ENCODE data around the gene KRTAP12-1. TPM values are rescaled to one million over a fixed set of nuclear protein-coding genes. Genes with fewer than 3 reads are reported as not detected.

Gene KRTAP12-1, protein sequence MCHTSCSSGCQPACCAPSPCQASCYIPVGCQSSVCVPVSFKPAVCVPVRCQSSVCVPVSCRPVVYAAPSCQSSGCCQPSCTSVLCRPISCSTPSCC
- total RNA-seq (not detected), polyA plus RNA-seq (ENCODE audit: insufficient read length in 2 of 2) (not detected)
- long read RNA-seq, donor 1 = 0 reads
- long read RNA-seq, donor 2 = 0 reads
- long read RNA-seq, donor 3 = 0 reads
- long read RNA-seq, donor 4 = 0 reads

DNA sequence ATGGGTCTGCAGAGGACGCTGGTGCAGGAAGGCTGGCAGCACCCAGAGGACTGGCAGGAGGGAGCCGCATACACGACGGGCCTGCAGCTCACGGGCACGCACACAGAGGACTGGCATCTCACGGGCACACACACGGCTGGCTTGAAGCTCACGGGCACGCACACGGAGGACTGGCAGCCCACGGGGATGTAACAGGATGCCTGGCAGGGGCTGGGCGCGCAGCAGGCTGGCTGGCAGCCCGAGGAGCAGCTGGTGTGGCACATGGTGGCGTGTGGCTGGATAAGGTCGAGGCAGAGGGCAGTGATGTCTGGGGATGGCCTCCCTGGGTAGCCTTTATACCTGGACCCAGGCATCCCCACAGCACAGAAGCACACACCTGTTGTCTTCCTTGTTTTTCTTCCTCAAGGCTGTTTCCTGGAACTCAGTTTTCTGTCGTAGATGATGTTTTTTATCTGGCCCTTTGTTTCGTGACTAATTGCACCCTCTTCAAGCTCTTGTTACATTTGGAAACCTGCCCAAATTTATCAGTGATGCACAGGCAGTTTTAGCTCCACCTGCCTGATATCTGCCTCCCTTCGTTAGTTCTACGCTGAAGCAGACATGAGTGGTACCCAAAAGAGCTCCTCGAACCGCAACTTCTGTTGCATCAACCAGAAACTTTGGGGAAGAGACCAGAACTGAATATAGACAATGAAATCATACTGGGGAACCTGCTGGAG is at the start of gene KRTAP12-1:
Gene KRTAP12-1 (minus strand): TSS at position 303 of the 719 bp plus-strand sequence. CDS start 40 bp downstream, at position 263.
- Histone ChIP-seq H3K36me3 (ENCODE audit: control insufficient read depth, insufficient read depth, low read length) (no peaks in the 10 kb centered on the region), H3K27ac (ENCODE audit: low read depth, low read length) (no peak within 1 kb of the TSS), H3K9me3 (ENCODE audit: control insufficient read depth, insufficient read depth, low read length) (no peaks in the 10 kb centered on the region), H3K4me1 (ENCODE audit: control insufficient read depth, insufficient read depth, low read length) (peaks cover 4% of the 10 kb centered on the region), H3K4me3 (ENCODE audit: low read depth, low read length) (no peak within 1 kb of the TSS), H3K27me3 (ENCODE audit: control insufficient read depth, insufficient read depth, low read length) (no peaks in the 10 kb centered on the region)
- no peak for DNase-seq (ENCODE audit: low read depth in 4 of 6, low spot score in 6 of 6)
- 79% methylated on average over 23 of the region's 23 CpGs for WGBS (ENCODE audit: insufficient coverage)

DNA sequence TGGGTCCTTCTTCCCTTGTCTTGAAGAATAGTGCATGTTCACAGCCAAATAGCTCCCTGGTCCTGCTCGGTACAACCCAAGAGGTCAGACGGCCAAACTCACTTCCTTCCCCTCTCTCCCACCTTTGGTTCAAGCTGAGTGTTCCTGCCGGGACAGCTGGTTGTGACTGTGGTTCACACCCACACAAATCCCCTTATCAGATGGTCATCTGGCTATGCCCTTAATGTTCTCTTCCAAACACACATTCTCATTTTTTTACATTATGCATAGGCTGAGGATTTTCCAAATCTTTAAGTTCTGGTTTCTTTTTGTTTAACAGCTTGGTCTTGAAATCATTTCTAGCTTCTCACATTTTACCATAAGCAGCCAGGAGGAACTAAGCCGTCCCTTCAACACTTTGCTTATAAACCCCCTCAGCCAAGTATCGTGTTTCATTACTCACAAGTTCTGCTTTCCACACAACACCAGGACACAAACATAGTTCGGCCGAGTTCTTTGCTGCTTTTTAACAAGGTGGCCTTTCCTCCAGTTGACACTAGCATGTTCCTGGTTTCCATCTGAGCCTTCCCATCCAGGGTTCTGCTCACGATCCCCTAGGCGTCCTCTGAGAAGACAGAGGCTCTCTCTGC is 49.1 kb upstream of the KRTAP12-1 start:
- no peaks in the 10 kb centered on the region for H3K9me3 ChIP-seq (ENCODE audit: control insufficient read depth, insufficient read depth, low read length)
- no peaks in the 10 kb centered on the region for H3K36me3 ChIP-seq (ENCODE audit: control insufficient read depth, insufficient read depth, low read length)
- no peak overlapping the region for H3K27ac ChIP-seq (ENCODE audit: low read depth, low read length)
- no peaks in the 10 kb centered on the region for H3K27me3 ChIP-seq (ENCODE audit: control insufficient read depth, insufficient read depth, low read length)
- DNase-seq (ENCODE audit: low read depth in 4 of 6, low spot score in 6 of 6) = no peak
- H3K4me1 ChIP-seq (ENCODE audit: control insufficient read depth, insufficient read depth, low read length) = no peaks in the 10 kb centered on the region
- 74% methylated on average over 9 of the region's 9 CpGs for WGBS (ENCODE audit: insufficient coverage)
- no peak overlapping the region for H3K4me3 ChIP-seq (ENCODE audit: low read depth, low read length)

DNA sequence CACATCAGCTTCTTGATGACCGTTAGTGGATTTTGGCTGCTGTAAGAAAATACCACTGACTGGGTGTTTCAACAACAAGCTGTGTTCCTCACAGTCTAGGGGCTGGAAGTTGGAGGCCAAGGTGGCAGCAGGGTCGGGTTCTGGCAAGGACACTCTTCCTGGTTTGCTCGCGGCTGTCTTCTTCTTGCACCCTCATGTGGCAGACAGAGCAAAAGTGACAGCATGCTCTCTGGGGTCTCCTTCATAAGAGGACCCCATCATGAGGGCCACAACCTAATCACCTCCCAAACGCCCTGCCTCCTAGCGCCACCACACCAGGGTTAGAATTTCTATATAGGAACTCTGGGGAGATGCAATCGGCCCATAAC is 48.0 kb upstream of the KRTAP12-1 start:
- 94% methylated on average over 4 of the region's 7 CpGs for WGBS (ENCODE audit: insufficient coverage)
- no peaks in the 10 kb centered on the region for H3K36me3 ChIP-seq (ENCODE audit: control insufficient read depth, insufficient read depth, low read length)
- H3K4me3 ChIP-seq (ENCODE audit: low read depth, low read length) = no peak overlapping the region
- H3K9me3 ChIP-seq (ENCODE audit: control insufficient read depth, insufficient read depth, low read length) = no peaks in the 10 kb centered on the region
- H3K27ac ChIP-seq (ENCODE audit: low read depth, low read length) = no peak overlapping the region
- no peaks in the 10 kb centered on the region for H3K27me3 ChIP-seq (ENCODE audit: control insufficient read depth, insufficient read depth, low read length)
- no peaks in the 10 kb centered on the region for H3K4me1 ChIP-seq (ENCODE audit: control insufficient read depth, insufficient read depth, low read length)
- DNase-seq (ENCODE audit: low read depth in 4 of 6, low spot score in 6 of 6) = no peak

DNA sequence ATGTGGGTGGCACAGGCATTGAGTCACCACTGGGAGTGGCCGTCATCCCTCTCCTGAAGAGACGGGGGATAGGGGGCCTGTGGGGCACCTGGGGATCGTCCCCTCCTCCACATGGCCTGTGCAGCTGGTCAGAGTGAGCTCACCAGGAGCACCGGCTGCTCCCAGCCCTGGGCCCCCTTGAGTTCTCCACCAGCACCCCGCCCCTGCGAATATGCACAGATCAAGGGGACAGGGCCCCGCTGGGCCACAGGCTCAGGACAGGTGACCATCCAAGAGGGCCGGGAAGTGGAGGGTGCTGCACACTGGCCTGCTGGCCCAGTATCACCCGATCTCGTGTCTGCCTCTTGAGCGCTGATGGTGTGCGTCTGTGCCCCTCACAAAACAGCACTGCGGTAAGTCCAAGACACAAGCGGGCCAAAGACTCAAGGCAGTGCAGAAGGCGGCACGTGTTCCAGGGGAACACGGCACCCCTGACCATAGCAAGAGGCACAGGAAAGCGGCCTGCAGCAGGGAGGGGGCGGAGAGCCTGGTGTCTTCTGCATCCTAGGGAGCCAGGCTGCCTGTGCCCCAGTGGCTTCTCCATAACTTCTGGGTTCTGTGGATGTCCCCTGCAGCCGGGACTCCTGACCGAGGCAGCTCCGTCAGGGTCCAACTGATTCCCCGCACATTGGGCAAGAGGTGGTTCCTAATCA is 47.5 kb upstream of the KRTAP12-1 start:
- Histone ChIP-seq H3K27ac (ENCODE audit: low read depth, low read length) (no peak overlapping the region), H3K4me3 (ENCODE audit: low read depth, low read length) (no peak overlapping the region), H3K9me3 (ENCODE audit: control insufficient read depth, insufficient read depth, low read length) (no peaks in the 10 kb centered on the region), H3K27me3 (ENCODE audit: control insufficient read depth, insufficient read depth, low read length) (no peaks in the 10 kb centered on the region), H3K4me1 (ENCODE audit: control insufficient read depth, insufficient read depth, low read length) (no peaks in the 10 kb centered on the region), H3K36me3 (ENCODE audit: control insufficient read depth, insufficient read depth, low read length) (no peaks in the 10 kb centered on the region)
- WGBS (ENCODE audit: insufficient coverage) = 94% methylated on average over 21 of the region's 23 CpGs
- DNase-seq (ENCODE audit: low read depth in 4 of 6, low spot score in 6 of 6) = no peak

DNA sequence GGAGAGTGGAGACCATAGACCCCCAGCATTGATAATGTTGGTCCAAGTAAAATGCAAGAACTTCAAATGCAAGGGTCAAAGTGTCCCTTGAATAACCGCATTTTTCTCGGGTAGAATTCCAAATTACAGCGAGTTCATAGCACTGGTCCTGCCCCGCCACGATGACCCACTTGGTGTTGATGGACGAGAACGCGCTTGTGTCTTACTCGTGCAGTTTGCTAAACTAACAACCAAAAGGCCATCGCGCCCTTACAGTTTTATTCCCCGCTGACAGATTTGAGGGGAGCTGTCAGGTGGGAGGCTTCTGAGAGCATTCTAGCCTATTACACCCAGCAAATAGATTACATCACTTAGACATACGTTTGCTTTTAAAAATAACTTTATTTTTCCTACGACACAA is 46.8 kb upstream of the KRTAP12-1 start:
- 97% methylated on average over 12 of the region's 14 CpGs for WGBS (ENCODE audit: insufficient coverage)
- H3K27me3 ChIP-seq (ENCODE audit: control insufficient read depth, insufficient read depth, low read length) = no peaks in the 10 kb centered on the region
- no peak for DNase-seq (ENCODE audit: low read depth in 4 of 6, low spot score in 6 of 6)
- H3K27ac ChIP-seq (ENCODE audit: low read depth, low read length) = no peak overlapping the region
- peaks cover 6% of the 10 kb centered on the region for H3K4me1 ChIP-seq (ENCODE audit: control insufficient read depth, insufficient read depth, low read length)
- no peak overlapping the region for H3K4me3 ChIP-seq (ENCODE audit: low read depth, low read length)
- no peaks in the 10 kb centered on the region for H3K36me3 ChIP-seq (ENCODE audit: control insufficient read depth, insufficient read depth, low read length)
- H3K9me3 ChIP-seq (ENCODE audit: control insufficient read depth, insufficient read depth, low read length) = no peaks in the 10 kb centered on the region

DNA sequence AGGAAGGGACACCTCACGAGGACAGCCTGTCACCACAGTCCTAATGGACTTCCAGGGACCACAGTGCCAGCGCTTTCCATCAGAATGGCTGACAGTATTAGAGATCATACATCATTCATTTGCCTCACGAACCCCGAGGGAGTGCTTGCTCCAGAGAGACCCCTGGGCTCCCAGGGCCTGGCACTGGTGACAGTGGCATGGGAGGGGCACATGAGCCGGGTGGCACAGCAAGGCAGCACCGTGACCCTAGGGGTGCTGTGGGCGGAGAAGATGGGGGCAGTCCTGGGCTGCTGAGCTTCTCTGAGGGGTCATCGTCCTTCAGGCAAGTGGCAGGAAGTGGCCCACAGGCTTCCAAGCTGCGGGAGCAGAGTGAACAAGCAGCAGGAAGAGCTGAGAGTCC is 45.8 kb upstream of the KRTAP12-1 start:
- DNase-seq (ENCODE audit: low read depth in 4 of 6, low spot score in 6 of 6) = no peak
- Histone ChIP-seq H3K4me1 (ENCODE audit: control insufficient read depth, insufficient read depth, low read length) (peaks cover 15% of the 10 kb centered on the region), H3K4me3 (ENCODE audit: low read depth, low read length) (no peak overlapping the region), H3K27ac (ENCODE audit: low read depth, low read length) (no peak overlapping the region), H3K27me3 (ENCODE audit: control insufficient read depth, insufficient read depth, low read length) (peaks cover 5% of the 10 kb centered on the region), H3K9me3 (ENCODE audit: control insufficient read depth, insufficient read depth, low read length) (no peaks in the 10 kb centered on the region), H3K36me3 (ENCODE audit: control insufficient read depth, insufficient read depth, low read length) (no peaks in the 10 kb centered on the region)
- WGBS (ENCODE audit: insufficient coverage) = 86% methylated on average over 9 of the region's 9 CpGs

DNA sequence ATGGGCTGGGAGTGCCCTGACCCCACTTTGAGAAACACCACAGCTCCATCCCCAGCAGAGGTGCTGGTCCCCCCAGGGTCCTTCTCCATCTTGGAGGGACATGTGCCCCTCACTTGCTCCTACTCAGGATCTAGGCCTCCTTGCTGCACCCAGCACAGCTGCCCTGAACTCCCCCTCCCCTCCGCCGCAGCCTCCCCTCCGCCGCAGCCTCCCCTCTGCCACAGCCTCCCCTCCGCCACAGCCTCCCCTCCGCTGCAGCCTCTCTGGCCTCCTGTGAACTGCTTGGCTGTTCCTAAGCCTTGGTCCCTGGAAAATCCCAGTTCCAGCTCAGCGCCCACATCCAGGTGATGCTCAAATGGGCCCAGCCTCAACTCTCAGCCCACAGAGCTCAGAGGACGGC is 45.4 kb upstream of the KRTAP12-1 start:
- no peak for DNase-seq (ENCODE audit: low read depth in 4 of 6, low spot score in 6 of 6)
- 90% methylated on average over 8 of the region's 8 CpGs for WGBS (ENCODE audit: insufficient coverage)
- H3K27me3 ChIP-seq (ENCODE audit: control insufficient read depth, insufficient read depth, low read length) = peaks cover 5% of the 10 kb centered on the region

DNA sequence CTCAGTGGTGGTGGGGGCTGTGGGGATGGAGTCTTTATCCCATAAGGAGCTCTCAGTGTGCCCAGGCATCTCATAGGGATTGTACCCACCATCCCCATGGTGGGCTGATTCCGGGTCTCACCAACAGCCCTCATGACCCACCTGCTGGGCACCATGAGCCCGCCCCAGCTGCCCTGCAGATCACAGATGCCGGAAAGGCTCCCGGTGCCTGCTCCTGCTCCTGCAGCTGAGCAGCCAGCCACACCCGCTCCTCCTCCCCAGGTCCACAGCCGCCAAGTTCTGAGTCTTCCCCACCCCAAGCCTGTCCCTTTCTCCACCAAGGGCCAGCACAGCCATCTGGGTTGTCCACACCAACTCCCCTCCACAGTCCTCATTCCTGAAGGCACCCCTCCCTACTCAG is 44.9 kb upstream of the KRTAP12-1 start:
- WGBS (ENCODE audit: insufficient coverage) = 73% methylated on average over 6 of the region's 6 CpGs
- Histone ChIP-seq H3K9me3 (ENCODE audit: control insufficient read depth, insufficient read depth, low read length) (no peaks in the 10 kb centered on the region), H3K27me3 (ENCODE audit: control insufficient read depth, insufficient read depth, low read length) (peaks cover 5% of the 10 kb centered on the region), H3K4me1 (ENCODE audit: control insufficient read depth, insufficient read depth, low read length) (peaks cover 17% of the 10 kb centered on the region), H3K36me3 (ENCODE audit: control insufficient read depth, insufficient read depth, low read length) (no peaks in the 10 kb centered on the region), H3K4me3 (ENCODE audit: low read depth, low read length) (no peak overlapping the region), H3K27ac (ENCODE audit: low read depth, low read length) (no peak overlapping the region)
- DNase-seq (ENCODE audit: low read depth in 4 of 6, low spot score in 6 of 6) = no peak

More for the DNA sequence above, 45.4 kb upstream of the KRTAP12-1 start:
- Histone ChIP-seq H3K27ac (ENCODE audit: low read depth, low read length) (no peak overlapping the region), H3K9me3 (ENCODE audit: control insufficient read depth, insufficient read depth, low read length) (no peaks in the 10 kb centered on the region), H3K4me1 (ENCODE audit: control insufficient read depth, insufficient read depth, low read length) (peaks cover 17% of the 10 kb centered on the region), H3K4me3 (ENCODE audit: low read depth, low read length) (no peak overlapping the region), H3K36me3 (ENCODE audit: control insufficient read depth, insufficient read depth, low read length) (no peaks in the 10 kb centered on the region)

DNA sequence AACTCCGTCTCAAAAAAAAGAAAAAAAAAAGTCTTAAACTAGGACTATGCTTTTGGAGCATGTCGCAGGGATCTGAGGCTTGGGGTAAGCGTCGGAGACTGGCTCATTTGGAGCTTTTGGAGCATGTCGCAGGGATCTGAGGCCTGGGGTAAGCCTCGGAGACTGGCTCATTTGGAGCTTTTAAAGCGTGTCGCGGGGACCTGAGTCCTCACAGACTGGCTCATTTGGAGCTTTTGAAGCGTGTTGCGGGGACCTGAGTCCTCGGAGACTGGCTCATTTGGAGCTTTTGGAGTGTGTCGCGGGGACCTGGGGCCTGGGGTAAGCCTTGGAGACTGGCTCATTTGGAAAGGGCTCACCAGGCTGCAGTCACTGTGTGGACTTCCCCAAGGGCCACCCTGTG is 43.0 kb upstream of the KRTAP12-1 start:
- H3K36me3 ChIP-seq (ENCODE audit: control insufficient read depth, insufficient read depth, low read length) = no peaks in the 10 kb centered on the region
- H3K9me3 ChIP-seq (ENCODE audit: control insufficient read depth, insufficient read depth, low read length) = no peaks in the 10 kb centered on the region
- 86% methylated on average over 13 of the region's 14 CpGs for WGBS (ENCODE audit: insufficient coverage)
- no peak for DNase-seq (ENCODE audit: low read depth in 4 of 6, low spot score in 6 of 6)
- H3K27me3 ChIP-seq (ENCODE audit: control insufficient read depth, insufficient read depth, low read length) = peaks cover 5% of the 10 kb centered on the region
- H3K4me1 ChIP-seq (ENCODE audit: control insufficient read depth, insufficient read depth, low read length) = peaks cover 17% of the 10 kb centered on the region
- H3K4me3 ChIP-seq (ENCODE audit: low read depth, low read length) = no peak overlapping the region
- no peak overlapping the region for H3K27ac ChIP-seq (ENCODE audit: low read depth, low read length)
